Measurements from ENCODE around the gene ADISSP.

DNA sequence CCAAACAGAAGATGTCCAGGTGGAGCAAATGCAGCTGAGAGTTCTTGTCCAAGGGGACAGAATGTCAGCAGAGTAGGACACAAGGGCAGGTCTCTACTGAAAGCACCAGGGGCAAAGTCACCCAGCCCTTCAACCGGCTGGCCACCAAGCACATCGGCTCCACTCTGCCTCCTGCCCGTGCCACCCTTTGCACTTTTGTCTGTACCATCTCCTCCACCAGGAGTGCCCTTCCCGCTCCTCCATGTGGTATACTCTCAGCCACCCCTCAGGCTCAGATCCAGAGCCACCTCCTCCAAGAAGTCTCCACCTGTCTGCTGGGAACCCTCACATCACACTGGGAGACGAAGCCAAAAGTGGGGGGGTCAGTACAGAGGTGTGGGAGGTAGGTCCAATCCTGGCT lies 39.2 kb downstream of the ADISSP start:
- TF ChIP-seq, protein P1, sequence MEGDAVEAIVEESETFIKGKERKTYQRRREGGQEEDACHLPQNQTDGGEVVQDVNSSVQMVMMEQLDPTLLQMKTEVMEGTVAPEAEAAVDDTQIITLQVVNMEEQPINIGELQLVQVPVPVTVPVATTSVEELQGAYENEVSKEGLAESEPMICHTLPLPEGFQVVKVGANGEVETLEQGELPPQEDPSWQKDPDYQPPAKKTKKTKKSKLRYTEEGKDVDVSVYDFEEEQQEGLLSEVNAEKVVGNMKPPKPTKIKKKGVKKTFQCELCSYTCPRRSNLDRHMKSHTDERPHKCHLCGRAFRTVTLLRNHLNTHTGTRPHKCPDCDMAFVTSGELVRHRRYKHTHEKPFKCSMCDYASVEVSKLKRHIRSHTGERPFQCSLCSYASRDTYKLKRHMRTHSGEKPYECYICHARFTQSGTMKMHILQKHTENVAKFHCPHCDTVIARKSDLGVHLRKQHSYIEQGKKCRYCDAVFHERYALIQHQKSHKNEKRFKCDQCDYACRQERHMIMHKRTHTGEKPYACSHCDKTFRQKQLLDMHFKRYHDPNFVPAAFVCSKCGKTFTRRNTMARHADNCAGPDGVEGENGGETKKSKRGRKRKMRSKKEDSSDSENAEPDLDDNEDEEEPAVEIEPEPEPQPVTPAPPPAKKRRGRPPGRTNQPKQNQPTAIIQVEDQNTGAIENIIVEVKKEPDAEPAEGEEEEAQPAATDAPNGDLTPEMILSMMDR (conservative IDR thresholded peaks at IDR 0.05 in 1 of 2, IDR thresholded peaks at IDR 0.05 in 1 of 2; ENCODE audit: extremely low read depth in 1 of 2, insufficient read depth in 1 of 2, low read depth in 1 of 2, low read length in 2 of 2), result no peak
- TF ChIP-seq EZH2 (IDR thresholded peaks at IDR 0.05; ENCODE audit: borderline replicate concordance, low read length), result no peak

Measured in mammary epithelial cell (primary cell).